ENCODE measurements around the gene ALG11. TPM values are rescaled to one million over a fixed set of nuclear protein-coding genes. Genes with fewer than 3 reads are reported as not detected.

The ALG11 gene
- total and polyA plus RNA-seq, 2 donors (not counting 1 experiment from before 2014, with no cell fraction given), result 18.7 to 21.8 TPM

GRCh38 chr13:51993713-51994112, 18.5 kb upstream of the ALG11 start:
- no peak for DNase-seq (ENCODE audit: low read depth in 2 of 2)
- Histone ChIP-seq H2AFZ (ENCODE audit: low read length) (no peak overlapping the region), H3K36me3 (ENCODE audit: control insufficient read depth, insufficient read depth, low read length) (no peaks in the 10 kb centered on the region), H3K27ac (ENCODE audit: insufficient read depth, low read length) (no peak overlapping the region), H3K9ac (ENCODE audit: insufficient read depth, low read length) (no peak overlapping the region), H3K4me1 (ENCODE audit: control insufficient read depth, extremely low read depth, insufficient read depth, low read length) (no peaks in the 10 kb centered on the region), H3K4me3 (replicated peaks in 1 of 4; ENCODE audit: control extremely low read depth in 1 of 4, insufficient read depth in 1 of 4, low read depth in 3 of 4, low read length in 4 of 4) (no peak overlapping the region), H3K4me2 (ENCODE audit: extremely low read depth, insufficient read depth, low read length) (no peak overlapping the region), H3K79me2 (ENCODE audit: control insufficient read depth, insufficient read depth, low read length) (no peaks in the 10 kb centered on the region), H3K9me3 (ENCODE audit: control insufficient read depth, insufficient read depth, low read depth, low read length) (no peaks in the 10 kb centered on the region), H3K27me3 (ENCODE audit: control insufficient read depth, insufficient read depth, low read length) (peaks cover 21% of the 10 kb centered on the region), H4K20me1 (ENCODE audit: control insufficient read depth, extremely low read depth, insufficient read depth, low read length) (no peaks in the 10 kb centered on the region)
- TF ChIP-seq CTCF (conservative IDR thresholded peaks at IDR 0.05 in 1 of 2, IDR thresholded peaks at IDR 0.05 in 1 of 2; ENCODE audit: low read depth in 1 of 2, low read length in 2 of 2) (no peak), EZH2 (IDR thresholded peaks at IDR 0.05; ENCODE audit: low read length, missing control alignments) (no peak)

- Histone ChIP-seq H2AFZ (ENCODE audit: low read length) (no peak overlapping the region), H3K27me3 (ENCODE audit: control insufficient read depth, insufficient read depth, low read length) (peaks cover 28% of the 10 kb centered on the region)
These were observed 16.3 kb upstream of the ALG11 start for GRCh38 chr13:51995677-51996551.

GRCh38 chr13:51996641-51997040, 15.6 kb upstream of the ALG11 start:
- Histone ChIP-seq H3K79me2 (ENCODE audit: control insufficient read depth, insufficient read depth, low read length) (no peaks in the 10 kb centered on the region), H4K20me1 (ENCODE audit: control insufficient read depth, extremely low read depth, insufficient read depth, low read length) (no peaks in the 10 kb centered on the region)
- TF ChIP-seq EZH2 (IDR thresholded peaks at IDR 0.05; ENCODE audit: low read length, missing control alignments) (no peak), CTCF (conservative IDR thresholded peaks at IDR 0.05 in 1 of 2, IDR thresholded peaks at IDR 0.05 in 1 of 2; ENCODE audit: low read depth in 1 of 2, low read length in 2 of 2) (no peak)

More at GRCh38 chr13:51995677-51996551, 16.3 kb upstream of the ALG11 start:
- Histone ChIP-seq H3K4me3 (replicated peaks in 1 of 4; ENCODE audit: control extremely low read depth in 1 of 4, insufficient read depth in 1 of 4, low read depth in 3 of 4, low read length in 4 of 4) (no peak overlapping the region), H3K79me2 (ENCODE audit: control insufficient read depth, insufficient read depth, low read length) (no peaks in the 10 kb centered on the region), H3K9me3 (ENCODE audit: control insufficient read depth, insufficient read depth, low read depth, low read length) (no peaks in the 10 kb centered on the region), H3K4me2 (ENCODE audit: extremely low read depth, insufficient read depth, low read length) (no peak overlapping the region), H3K4me1 (ENCODE audit: control insufficient read depth, extremely low read depth, insufficient read depth, low read length) (no peaks in the 10 kb centered on the region), H3K9ac (ENCODE audit: insufficient read depth, low read length) (no peak overlapping the region), H4K20me1 (ENCODE audit: control insufficient read depth, extremely low read depth, insufficient read depth, low read length) (no peaks in the 10 kb centered on the region), H3K36me3 (ENCODE audit: control insufficient read depth, insufficient read depth, low read length) (no peaks in the 10 kb centered on the region), H3K27ac (ENCODE audit: insufficient read depth, low read length) (no peak overlapping the region)
- no peak for TF ChIP-seq CTCF (conservative IDR thresholded peaks at IDR 0.05 in 1 of 2, IDR thresholded peaks at IDR 0.05 in 1 of 2; ENCODE audit: low read depth in 1 of 2, low read length in 2 of 2)
- DNase-seq (ENCODE audit: low read depth in 2 of 2), result peak; percentile 19 to 35

More at GRCh38 chr13:51996641-51997040, 15.6 kb upstream of the ALG11 start:
- H3K27ac ChIP-seq (ENCODE audit: insufficient read depth, low read length), result no peak overlapping the region
- no peaks in the 10 kb centered on the region for H3K36me3 ChIP-seq (ENCODE audit: control insufficient read depth, insufficient read depth, low read length)
- no peak overlapping the region for H2AFZ ChIP-seq (ENCODE audit: low read length)
- no peak overlapping the region for H3K4me3 ChIP-seq (replicated peaks in 1 of 4; ENCODE audit: control extremely low read depth in 1 of 4, insufficient read depth in 1 of 4, low read depth in 3 of 4, low read length in 4 of 4)
- no peak overlapping the region for H3K9ac ChIP-seq (ENCODE audit: insufficient read depth, low read length)
- no peak for DNase-seq (ENCODE audit: low read depth in 2 of 2)
- no peaks in the 10 kb centered on the region for H3K4me1 ChIP-seq (ENCODE audit: control insufficient read depth, extremely low read depth, insufficient read depth, low read length)
- H3K27me3 ChIP-seq (ENCODE audit: control insufficient read depth, insufficient read depth, low read length), result peaks cover 28% of the 10 kb centered on the region
- no peaks in the 10 kb centered on the region for H3K9me3 ChIP-seq (ENCODE audit: control insufficient read depth, insufficient read depth, low read depth, low read length)
- no peak overlapping the region for H3K4me2 ChIP-seq (ENCODE audit: extremely low read depth, insufficient read depth, low read length)
